RWPE2 (cell line): ENCODE data around the gene C16orf90.

Experiments used
- ATAC-seq: fragments of 200-7000 bp; cut with Tn5 transposase; 3 replicates; pipeline ENCODE4 v1.9.1; 2021; ENCODE audit warnings: low read depth
- DNase-seq: peaks from one replicate; pipeline ENCODE4 v3.0.0-alpha.2; 2020; ENCODE audit warnings: low spot score
- H3K27ac ChIP-seq: fragments of 450-650 bp; 2 replicates; pipeline ENCODE4 v1.5.1; 2017; ENCODE audit warnings: mild to moderate bottlenecking; ENCODE audit not compliant: poor library complexity, severe bottlenecking
- H3K27me3 ChIP-seq: fragments of 250-450 bp; sonication (Bioruptor Pico); 2 replicates; pipeline ENCODE4 v1.5.1; 2021; ENCODE audit warnings: mild to moderate bottlenecking, moderate library complexity; ENCODE audit not compliant: insufficient read depth, poor library complexity, severe bottlenecking
- H3K36me3 ChIP-seq: fragments of 250-450 bp; sonication (Bioruptor Pico); 2 replicates; pipeline ENCODE4 v1.5.1; 2020; ENCODE audit warnings: low read depth, mild to moderate bottlenecking, moderate library complexity
- H3K4me1 ChIP-seq: fragments of 250-450 bp; sonication (Bioruptor Pico); 2 replicates; pipeline ENCODE4 v1.5.1; 2021; ENCODE audit warnings: mild to moderate bottlenecking, moderate library complexity; ENCODE audit not compliant: insufficient read depth, poor library complexity, severe bottlenecking
- H3K4me3 ChIP-seq: fragments of 250-450 bp; sonication (Bioruptor Pico); 2 replicates; pipeline ENCODE4 v1.5.1; 2021; ENCODE audit warnings: mild to moderate bottlenecking, moderate library complexity; ENCODE audit not compliant: severe bottlenecking
- H3K9me3 ChIP-seq: fragments of 250-450 bp; sonication (Bioruptor Pico); 2 replicates; pipeline ENCODE4 v1.5.1; 2021; ENCODE audit warnings: mild to moderate bottlenecking, moderate library complexity; ENCODE audit not compliant: severe bottlenecking
- TF ChIP-seq, protein P1 (sequence below): fragments of 450-650 bp; IDR thresholded peaks from one replicate; pipeline ENCODE4 v1.5.1; 2017; ENCODE audit warnings: mild to moderate bottlenecking, moderate library complexity; ENCODE audit not compliant: poor library complexity, severe bottlenecking

The C16orf90 gene

DNA sequence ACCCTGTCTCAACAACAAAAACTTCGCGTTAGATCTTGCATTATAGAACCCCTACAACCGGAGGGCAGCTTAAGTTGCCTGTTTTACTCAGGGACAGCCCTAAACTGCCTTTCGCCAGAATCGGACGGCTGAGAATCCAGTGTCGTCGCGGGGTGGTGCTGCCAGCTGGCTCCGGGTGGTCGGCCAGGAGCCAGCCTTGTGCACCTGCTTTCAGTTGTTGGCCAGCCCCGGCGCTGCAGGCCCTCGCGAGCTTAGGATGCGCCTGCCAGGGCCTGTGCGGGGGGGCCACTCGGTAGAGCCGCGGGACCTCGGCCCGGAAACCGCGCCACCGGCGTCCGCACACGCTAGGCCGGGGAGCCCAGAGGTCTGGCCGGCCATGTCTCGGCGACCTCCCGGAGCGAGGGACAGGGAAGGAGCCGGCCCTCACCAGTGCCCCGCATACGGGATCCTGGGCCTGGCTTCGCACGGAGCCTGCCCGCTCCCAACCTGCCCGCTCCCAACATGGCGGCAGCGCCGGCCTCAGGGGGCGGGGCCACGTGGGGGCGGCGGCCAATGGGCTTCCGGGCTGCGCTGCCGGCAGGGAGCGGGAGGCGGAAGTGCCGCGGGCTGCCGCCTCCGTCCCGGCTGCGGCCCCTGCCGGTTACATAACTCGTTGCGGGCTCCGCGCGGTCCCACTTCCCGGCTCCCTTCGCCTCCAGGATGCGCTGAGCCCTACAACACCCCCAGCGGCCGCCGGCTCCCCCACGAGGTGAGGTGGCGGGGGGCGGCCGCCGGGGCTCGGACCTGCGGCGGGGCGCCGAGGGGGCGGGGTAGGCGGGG is 37.6 kb downstream of the C16orf90 start:
- Histone ChIP-seq H3K9me3 (no peaks in the 10 kb centered on the region), H3K27me3 (no peaks in the 10 kb centered on the region), H3K4me1 (peaks cover 6% of the 10 kb centered on the region), H3K36me3 (no peaks in the 10 kb centered on the region; the same call in 1 of the 2 replicates), H3K4me3 (peak overlapping the region; percentile 84), H3K27ac (peak overlapping the region; percentile 74)
- TF ChIP-seq, protein P1, sequence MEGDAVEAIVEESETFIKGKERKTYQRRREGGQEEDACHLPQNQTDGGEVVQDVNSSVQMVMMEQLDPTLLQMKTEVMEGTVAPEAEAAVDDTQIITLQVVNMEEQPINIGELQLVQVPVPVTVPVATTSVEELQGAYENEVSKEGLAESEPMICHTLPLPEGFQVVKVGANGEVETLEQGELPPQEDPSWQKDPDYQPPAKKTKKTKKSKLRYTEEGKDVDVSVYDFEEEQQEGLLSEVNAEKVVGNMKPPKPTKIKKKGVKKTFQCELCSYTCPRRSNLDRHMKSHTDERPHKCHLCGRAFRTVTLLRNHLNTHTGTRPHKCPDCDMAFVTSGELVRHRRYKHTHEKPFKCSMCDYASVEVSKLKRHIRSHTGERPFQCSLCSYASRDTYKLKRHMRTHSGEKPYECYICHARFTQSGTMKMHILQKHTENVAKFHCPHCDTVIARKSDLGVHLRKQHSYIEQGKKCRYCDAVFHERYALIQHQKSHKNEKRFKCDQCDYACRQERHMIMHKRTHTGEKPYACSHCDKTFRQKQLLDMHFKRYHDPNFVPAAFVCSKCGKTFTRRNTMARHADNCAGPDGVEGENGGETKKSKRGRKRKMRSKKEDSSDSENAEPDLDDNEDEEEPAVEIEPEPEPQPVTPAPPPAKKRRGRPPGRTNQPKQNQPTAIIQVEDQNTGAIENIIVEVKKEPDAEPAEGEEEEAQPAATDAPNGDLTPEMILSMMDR, result peak; percentile 53
- ATAC-seq, result peak; percentile 90
- peak; percentile 82 for DNase-seq

DNA sequence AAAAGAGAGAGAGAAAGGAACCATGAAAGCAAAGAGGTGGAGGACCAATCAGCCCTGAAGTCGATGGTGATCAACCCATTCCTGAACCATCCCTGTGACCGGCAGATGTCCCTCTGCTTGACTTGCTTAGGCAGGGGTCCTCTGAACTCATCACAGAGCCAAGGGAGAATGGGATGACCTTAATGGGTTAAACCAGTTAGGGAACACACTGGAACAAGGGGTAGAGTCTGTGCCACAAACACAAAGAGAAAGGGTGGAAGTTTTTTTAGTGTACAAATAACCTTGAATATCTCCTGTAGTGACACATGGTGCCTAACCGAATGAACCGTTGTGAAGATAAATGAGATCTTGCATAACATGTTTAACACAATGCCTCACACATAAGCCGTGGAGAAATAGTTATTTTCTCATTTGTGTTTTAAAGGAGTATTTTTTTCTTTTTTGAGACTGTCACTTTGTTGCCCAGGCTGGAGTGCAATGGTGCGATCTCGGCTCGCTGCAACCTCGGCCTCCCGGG is 40.6 kb downstream of the C16orf90 start:
- H3K9me3 ChIP-seq, result no peaks in the 10 kb centered on the region
- ATAC-seq (no peak), DNase-seq (no peak)
- TF ChIP-seq, protein P1, result no peak
- peaks cover 12% of the 10 kb centered on the region for H3K36me3 ChIP-seq
- no peak overlapping the region for H3K27ac ChIP-seq
- no peak overlapping the region for H3K4me3 ChIP-seq
- H3K4me1 ChIP-seq, result peaks cover 5% of the 10 kb centered on the region
- no peaks in the 10 kb centered on the region for H3K27me3 ChIP-seq

GRCh38 chr16:3454093-3454492 is 41.2 kb downstream of the C16orf90 start:
- no peaks in the 10 kb centered on the region for H3K4me1 ChIP-seq
- no peak overlapping the region for H3K4me3 ChIP-seq
- no peaks in the 10 kb centered on the region for H3K27me3 ChIP-seq
- no peak overlapping the region for H3K27ac ChIP-seq
- ATAC-seq (no peak), DNase-seq (no peak)
- H3K9me3 ChIP-seq, result no peaks in the 10 kb centered on the region
- TF ChIP-seq, protein P1, result no peak
- peaks cover 18% of the 10 kb centered on the region for H3K36me3 ChIP-seq

GRCh38 chr16:3444032-3444388 is 51.3 kb downstream of the C16orf90 start:
- peaks cover 27% of the 10 kb centered on the region for H3K36me3 ChIP-seq
- peak; percentile 77 for ATAC-seq
- peak overlapping the region; percentile 67 for H3K27ac ChIP-seq
- no peaks in the 10 kb centered on the region for H3K9me3 ChIP-seq
- H3K27me3 ChIP-seq, result no peaks in the 10 kb centered on the region
- TF ChIP-seq, protein P1, result no peak
- DNase-seq, result no peak
- H3K4me1 ChIP-seq, result no peaks in the 10 kb centered on the region
- peak overlapping the region; percentile 50 for H3K4me3 ChIP-seq
